Activated naive CD4-positive, alpha-beta T cell treated with anti-CD3 and anti-CD28 coated beads, Interleukin-2, amount 10 ng/mL, durations not matched to agents 7 days and 5 days (primary cell): Measurements from ENCODE around the gene CCN2.

Source experiments
- CTCF ChIA-PET: fragments of 350-600 bp; sonication (Branson Sonifier 250); formaldehyde crosslinking; loops from one replicate; lab custom pipeline; 2021; ENCODE audit warnings: antibody characterized with exemption; lab: Charles Lee
- DNase-seq: peaks from one replicate; pipeline ENCODE4 v3.0.0-alpha.2; 2020
- H3K27ac Mint-ChIP-seq: one replicate; pipeline ENCODE4 v1.8.0; 2021; ENCODE audit warnings: mild to moderate bottlenecking, moderate library complexity, mixed read lengths
- H3K27me3 Mint-ChIP-seq: one replicate; pipeline ENCODE4 v1.8.0; 2021; ENCODE audit warnings: mild to moderate bottlenecking, mixed read lengths
- H3K36me3 Mint-ChIP-seq: one replicate; pipeline ENCODE4 v1.8.0; 2021; ENCODE audit warnings: mixed read lengths
- H3K4me1 Mint-ChIP-seq: one replicate; pipeline ENCODE4 v1.8.0; 2021; ENCODE audit warnings: mixed read lengths
- H3K4me3 Mint-ChIP-seq: one replicate; pipeline ENCODE4 v1.8.0; 2021; ENCODE audit warnings: mild to moderate bottlenecking, moderate library complexity, mixed read lengths
- H3K9me3 Mint-ChIP-seq: one replicate; pipeline ENCODE4 v1.8.0; 2021; ENCODE audit warnings: mixed read lengths

CCN2 gene

DNA sequence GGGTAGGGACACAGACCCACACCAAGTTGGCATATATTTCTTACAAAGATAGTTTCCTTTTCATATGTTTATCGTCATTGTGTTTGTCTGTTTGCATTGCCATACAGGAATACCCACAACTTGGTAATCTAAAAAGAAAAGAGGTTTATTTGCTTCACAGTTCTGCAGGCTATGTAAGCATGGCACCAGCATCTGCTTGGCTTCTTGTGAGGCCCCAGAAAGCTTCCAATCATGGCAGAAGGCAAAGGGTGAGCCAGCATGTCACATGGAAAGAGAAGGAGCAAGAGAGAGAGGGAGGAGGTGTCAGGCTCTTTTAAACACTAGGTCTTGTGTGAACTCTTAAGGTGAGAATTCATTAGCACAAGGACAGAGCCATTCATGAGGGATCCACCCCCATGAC, 52.5 kb downstream of the CCN2 start:
- Mint-ChIP-seq H3K4me1 (peaks cover 2% of the 10 kb centered on the region), H3K9me3 (peaks cover 4% of the 10 kb centered on the region), H3K36me3 (no peaks in the 10 kb centered on the region), H3K27ac (no peak overlapping the region), H3K4me3 (no peak overlapping the region), H3K27me3 (peaks cover 7% of the 10 kb centered on the region)
- DNase-seq: no peak
- CTCF ChIA-PET: no interaction called here
